HPDE6-E6E7 (cell line): ENCODE measurements around the gene USP46.

Experiments
- DNase-seq: peaks from one replicate; pipeline ENCODE4 v3.0.0; 2011; ENCODE audit warnings: missing footprints; ENCODE audit errors: extremely low spot score

The USP46 gene

DNA sequence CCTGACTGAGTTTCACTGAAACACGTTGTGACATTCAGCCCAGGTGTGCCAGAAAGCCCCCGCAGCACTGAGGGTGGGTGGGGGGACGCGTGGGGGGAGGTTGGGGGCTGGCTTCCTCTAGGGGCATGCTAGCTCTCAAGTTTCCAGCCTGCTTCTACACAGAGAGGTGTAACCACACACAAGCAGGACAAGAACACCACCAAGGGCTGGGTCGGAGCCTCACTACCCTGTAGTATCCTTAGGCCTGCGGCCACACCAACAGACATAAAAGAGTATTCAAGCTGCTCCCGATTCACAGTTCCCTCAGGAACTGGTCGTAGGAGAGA, 1.8 kb downstream of the USP46 start:
- DNase-seq: no peak

DNA sequence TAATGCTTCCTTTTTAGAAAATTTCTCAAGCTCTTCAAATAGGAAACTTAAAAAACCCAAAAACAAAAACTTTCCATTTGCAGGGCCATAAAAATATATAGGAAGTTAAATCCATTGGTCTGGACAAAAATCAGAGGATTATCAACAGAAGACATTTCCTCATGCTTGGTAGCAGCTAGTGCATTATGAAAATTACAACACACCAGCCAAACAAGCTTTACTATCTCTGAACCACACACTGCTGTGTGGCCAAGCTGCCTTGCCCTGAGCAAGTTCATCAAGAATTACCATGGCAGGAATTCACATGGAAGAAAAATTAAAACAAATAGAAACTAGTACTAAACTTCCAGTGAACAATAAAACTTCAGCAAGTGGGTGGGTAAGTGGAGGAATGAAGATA, 3.6 kb downstream of the USP46 start:
- no peak for DNase-seq

DNA sequence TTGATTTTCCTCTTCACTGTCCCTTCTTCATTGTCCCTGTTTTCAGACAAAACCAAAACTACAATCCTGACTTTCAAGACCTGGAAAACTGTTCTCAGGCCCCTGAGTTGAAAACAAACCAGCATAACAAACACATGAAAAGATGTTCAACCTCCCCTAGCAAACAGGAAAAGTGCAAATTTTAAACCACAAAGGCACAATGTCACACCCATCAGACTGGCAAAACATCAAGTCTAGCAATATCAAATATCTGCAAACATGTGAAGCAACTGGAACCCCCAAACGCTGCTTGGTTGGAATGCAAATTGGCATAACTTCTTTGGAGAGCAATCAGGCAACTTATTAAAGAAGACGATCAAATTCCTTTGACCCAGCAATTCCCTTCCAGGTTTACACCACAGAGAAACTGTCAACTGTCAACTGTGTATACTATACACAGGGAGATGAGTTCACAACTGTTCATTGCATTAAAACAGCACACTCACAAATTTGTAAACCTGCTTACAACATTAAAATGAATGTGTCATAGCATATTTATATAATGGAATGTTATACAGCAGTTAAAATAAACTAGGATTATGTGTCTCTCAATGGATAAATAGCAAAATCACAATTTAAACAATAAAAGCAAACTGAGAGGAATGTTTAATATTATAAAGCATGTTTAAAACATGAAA, 7.0 kb downstream of the USP46 start:
- DNase-seq: no peak

DNA sequence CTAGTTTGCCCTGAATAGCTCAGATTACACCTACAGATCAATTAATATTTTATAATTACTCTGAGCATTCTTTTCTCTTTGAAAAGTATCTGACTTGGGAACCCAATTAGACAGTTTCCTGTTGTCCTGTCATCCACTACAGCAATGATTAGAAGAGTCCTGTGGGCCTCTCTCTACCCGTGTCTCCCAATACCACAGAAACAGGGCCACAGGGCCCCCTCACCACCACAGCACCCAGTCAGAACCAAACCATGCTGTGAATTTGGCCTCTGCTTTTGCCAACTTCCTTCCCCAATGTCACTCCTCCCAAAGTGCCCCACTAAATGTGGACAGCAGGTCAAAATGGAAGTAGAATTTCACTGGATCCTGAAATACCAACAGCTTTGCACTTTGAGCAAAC, 10.3 kb downstream of the USP46 start:
- no peak for DNase-seq

DNA sequence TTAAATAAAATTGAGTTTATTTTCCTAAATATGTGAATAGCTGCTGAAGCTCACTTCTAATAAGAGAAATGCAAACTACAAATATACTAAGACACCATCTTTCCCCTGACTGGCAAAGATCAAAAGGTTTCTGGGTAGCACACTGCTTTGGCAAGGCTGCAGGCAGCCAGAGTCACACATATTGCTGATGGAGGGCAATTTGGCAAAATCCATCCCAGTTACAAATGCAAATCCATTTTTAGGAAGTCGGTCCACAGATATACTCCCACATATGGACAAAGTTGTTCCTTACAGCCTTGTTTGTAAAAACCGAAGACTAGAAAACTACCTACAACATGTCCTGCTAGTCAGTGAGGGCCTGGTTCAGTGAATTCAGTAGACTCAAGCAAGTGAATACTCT, 12.4 kb downstream of the USP46 start:
- DNase-seq: no peak

DNA sequence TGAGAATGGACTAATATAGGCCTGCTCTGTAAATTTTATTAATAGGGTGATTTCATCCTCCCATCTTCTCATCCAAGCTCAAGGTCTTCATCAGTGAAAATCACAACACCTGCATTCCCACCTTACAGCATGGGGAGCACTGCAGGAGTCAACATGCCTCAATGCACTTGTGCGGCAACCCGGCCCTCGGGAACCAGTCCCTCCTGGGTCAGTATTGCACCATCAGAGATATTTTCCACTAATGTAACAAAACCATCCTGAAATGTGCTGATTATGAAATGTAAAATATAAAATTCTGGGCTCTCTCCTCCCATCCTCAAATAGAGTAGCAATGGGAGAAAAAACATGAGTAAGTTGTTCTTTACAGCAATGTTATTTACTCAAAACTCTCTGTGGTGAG, 13.0 kb downstream of the USP46 start:
- DNase-seq: no peak

DNA sequence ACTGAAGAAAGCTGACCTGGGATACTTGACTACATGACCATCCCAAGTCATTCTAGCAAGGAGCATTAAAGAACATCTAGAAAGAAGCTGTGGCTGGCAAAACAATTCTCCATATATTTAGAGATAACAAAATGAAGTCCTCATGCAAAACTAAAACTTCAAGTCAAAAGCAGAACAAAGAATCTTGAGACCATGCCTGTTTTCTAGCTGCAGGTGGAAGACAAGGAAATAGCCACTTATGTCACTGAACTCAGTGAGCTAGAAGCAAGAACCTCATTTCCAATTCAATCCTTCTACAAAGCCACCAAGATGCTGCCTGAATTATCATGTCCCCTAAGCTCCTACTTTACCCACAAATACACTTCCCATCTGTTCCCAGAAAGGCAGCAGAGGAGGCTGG, 13.8 kb downstream of the USP46 start:
- no peak for DNase-seq

DNA sequence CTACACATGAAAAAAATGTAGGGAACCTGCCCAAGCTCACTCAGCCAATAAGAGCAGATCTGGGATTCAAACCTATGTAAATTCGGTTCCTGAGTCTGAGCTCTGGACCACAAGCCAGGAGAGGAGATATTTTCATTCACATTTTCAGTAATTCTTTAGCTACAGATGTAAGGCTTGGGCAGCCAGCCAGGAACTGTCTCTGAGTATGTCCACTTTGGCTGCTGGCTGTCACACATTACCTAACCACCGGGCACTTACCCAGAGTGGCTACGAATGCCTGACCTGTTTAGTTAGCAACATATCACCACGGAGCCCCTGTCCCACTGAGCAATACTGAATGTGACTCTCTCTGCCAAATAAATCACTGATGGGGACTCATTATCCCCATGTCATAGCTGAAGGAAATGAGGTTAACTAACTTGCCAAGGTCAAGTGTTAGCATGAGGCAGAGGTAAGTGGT, 15.3 kb downstream of the USP46 start:
- no peak for DNase-seq

DNA sequence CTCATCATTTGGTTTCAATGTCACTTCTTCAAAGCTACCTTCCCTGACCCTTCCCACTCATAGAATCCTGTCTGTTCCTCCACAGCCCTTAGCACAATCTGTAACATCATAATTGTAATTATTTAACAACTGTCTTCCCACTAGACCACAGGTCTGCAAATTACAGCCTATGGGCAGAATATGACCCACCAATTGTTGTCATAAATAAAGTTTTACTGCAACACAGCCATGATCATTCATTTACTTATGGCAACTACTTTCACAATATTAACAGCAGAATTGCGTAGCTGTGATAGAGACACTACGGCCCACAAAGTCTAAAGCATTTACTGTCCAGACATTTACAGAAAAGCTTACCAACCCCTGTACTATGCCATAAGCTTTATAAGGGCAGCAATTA, 15.9 kb downstream of the USP46 start:
- DNase-seq: no peak

DNA sequence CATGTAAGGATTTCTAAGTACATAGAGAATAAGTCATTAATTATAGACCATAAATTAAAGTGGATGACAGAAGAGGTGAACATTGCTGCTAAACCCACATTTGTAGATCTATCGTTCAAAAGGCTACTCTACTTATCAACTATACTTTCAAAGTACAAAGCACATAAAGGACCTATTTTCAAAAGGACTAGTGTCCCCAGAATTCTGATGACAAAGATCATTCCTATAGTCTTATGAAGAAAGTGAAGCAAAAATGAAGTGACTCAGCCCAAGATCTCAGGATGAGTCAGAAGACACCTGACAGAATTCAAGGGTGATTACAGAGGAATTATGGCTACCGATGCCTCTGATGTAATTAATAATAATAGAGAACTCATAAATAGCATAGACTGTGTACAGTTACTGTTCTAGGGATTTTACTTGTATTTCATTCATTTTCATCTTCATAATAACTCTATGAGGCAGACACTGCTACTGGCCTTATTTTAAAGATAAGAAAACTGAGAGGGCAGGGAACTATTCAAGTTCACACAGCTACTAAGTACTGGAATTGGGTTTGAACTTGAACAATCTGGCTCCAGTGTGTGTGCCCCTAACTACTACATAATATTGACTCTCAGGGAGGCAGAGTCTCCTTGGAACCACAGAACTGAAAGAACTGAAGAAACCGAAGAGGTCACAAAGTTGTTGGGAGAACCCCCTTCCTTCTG, 17.1 kb downstream of the USP46 start:
- DNase-seq: peak; percentile 55

DNA sequence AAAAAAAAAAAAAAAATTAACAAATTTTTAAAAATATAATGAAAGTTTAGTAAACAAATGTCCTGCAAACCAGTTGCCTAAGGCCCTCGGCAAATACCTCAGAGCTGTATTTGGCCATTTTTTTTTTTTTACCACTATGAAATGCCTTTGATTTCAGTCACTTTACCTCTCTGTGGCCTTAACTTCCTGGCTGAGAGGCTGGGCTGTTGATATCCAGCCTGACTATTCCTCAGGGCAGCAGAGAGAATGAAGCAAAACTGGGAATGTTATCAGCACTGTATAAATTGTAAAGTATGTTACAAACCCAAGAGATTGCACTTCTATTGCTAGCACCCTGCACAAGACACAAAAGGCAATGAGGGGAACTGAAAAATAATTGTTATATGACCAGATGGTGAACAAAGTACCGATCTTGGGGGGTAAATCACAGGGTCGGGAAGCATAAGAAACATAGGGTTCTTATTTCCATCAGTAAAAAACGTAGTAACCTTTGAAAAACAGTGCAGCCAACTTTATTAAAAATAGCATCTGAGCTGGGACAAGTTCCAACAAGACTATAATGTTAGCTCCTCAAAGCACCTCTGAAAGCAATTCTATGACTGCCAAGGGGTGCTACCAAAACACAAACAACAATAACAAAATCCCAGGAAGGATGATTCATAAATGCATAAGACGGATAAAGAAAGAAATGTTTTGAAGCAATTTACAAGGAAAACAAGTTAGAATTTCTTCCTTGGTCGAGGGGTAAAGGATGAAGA, 18.1 kb downstream of the USP46 start:
- DNase-seq: peak; percentile 27

DNA sequence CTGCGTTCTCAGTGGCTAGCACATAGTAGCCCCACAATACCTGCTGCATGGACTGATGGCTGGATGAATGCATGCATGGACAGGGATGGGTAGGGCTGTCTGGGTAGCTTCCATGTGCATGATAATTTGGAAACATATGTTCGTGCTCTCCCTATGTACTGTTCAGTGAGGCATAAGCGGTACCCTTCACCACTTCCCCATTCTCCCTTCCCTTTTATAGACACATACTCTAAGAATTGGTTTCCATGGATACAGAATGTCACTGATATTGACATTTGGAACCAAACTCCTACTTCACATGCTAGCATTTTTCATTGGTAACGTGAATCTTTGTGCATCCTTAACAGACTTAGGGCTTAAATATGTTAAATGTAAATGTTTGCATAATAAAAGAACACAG, 20.4 kb downstream of the USP46 start:
- no peak for DNase-seq

DNA sequence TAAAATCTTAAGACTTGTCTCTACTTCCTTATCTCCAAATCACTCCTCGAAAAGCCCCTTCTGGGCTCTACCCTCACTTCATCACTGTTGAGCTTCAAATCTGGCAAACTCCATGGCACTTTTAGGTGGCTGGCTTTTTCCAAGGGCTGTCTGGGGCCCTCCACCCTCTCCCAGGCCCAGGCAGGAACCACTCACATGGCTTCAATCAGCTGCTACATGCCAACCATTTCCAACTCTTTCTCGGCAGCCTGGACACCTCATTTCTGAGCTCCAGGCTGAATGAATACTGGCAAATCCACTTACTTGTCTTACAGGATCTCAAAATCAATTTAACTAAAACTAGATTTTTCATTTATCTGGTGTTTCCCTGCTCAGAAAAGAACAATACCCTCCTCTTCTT, 22.0 kb downstream of the USP46 start:
- DNase-seq: no peak

DNA sequence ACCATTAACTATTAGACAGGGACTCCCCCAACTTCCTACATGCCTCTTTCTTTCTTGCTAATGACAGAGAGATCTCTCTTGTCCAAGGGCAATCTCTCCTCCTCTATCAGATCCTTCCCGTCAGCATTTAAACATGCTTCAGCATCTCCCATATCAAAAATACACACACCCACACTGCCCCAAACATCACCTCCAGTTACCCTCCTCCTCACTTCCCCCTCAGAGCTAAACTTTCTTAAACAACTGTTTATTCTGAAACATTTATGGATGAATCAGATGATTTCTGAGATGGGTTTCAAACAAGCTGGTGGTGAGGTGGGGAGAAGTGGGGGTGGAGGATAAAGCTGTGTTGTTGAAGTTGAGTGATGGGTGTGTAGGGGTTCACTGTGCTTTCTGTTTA, 23.5 kb downstream of the USP46 start:
- DNase-seq: no peak

DNA sequence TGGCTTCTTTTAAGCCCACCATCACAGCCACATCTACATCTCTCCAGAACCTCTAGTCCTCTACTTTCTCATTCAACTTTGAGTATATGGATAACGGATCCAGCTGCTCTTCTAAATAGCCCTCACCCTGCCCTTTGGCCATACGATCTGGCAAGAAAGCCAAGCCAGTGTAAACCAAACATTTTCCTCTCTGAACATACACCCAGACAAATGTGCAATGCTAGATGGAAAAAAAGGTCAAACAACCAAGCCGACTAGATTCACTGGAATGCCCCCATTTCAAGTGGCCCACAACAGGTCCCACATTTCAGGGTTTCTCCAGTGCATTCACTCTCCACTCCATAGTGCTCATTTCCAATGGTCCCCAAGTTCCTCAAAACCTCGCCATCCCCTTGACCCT, 24.0 kb downstream of the USP46 start:
- DNase-seq: no peak

DNA sequence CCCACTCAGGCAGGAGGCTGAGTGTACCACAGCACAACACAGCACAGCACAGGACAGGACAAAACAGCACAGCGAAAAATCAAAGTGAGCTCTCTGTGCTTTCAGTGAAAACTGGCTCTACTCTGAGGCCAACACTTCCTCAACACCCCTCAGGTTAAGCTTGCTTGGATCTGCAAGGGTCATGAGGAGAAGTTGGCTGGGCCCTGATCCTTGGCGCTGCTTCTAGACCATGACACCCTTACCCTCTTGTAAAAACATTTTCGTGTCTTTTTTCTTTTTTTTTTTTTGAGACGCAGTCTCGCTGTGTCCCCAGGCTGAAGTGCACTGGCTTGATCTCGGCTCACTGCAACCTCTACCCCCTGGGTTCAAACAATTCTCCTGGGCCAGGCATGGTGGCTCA, 25.3 kb downstream of the USP46 start:
- DNase-seq: no peak

DNA sequence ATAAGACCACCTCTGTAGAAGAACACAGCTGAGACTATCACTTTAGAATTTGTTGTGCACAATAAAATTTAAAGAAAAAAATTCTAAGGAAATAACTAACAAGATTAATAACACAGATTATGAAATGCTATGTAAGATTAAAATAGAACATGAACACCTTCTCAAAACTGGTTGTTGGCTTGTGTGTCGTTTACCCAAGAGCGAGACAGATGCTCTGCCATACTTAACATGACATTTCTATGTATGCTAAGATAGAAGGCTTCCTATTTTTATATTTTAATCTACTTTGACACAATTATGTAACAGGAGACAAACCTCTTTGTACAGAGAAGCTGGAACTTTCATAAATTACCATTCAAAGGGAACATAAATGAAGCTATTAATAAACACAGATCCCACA, 30.1 kb downstream of the USP46 start:
- DNase-seq: no peak

DNA sequence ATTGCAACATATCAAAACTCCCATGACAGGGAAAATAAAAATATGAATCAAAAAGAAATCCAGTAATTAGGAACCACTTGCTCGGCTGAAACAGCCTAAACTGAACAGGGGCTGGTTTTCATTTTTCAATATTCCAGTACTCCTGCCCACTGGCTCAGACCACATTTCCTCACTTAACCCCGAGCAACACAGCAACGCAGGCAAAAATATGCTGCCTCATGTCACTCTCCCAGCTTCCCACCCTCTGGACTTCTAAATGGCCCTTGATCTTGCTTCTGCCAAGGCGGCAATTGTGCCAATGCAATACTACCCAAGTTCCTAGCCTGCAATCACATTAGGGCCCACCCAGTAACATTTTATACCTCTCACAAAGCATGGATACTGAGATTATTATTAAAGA, 30.6 kb downstream of the USP46 start:
- no peak for DNase-seq

DNA sequence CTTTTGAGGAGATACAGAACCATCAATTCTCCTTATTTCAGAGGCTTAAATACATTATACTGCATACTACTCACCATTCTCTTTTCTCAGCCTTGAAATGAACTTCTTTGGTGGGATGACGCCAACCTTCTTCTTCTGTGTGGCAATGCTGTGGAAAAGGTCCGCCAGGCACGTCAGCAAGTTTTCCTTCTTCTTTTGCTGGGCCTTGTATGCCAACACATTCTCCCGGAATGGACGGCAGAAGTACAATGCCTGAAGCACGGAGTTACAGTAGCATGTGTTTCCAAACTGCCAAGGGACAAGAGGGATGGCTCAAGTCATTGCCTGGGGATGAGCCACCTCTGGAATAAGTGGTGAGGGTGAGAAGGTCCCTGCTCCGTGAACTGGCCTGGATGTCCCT, 31.2 kb downstream of the USP46 start:
- DNase-seq: no peak

DNA sequence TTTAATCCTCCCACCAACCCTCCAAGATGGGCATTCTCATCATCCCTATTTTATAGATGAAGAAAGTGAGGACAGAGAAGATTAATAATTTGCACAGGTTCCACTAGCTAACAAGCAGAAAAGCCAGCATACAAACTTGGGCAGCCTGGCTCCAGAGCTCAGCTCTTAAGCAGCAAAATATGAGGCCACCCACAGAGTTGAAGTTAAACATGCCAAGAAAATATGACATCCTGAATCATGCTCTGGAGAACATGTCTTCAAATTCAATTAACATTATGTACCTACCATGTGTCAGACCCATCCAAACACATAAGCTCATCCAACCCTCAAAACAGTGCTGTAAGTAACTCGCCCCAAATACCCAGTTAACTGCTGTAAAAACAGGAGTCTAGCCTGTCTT, 33.9 kb downstream of the USP46 start:
- no peak for DNase-seq

DNA sequence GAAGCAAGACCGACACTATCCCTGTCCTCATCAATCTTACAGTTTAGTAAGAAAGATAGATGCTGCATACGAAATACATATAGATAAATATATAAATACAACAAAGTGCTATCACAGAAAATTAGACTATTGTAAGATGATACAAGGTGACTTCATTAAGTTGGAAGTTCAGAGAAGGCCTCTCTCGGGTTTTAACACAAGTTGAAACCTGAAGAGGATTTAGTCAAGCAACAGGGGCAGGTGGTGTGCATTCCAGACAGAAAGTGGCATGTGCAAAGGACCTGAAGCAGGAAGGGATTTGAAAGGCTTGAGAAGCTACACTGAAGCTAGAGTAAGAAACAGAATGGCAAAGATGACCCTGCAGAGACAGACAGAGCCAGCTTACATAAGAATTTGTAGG, 36.5 kb downstream of the USP46 start:
- no peak for DNase-seq

DNA sequence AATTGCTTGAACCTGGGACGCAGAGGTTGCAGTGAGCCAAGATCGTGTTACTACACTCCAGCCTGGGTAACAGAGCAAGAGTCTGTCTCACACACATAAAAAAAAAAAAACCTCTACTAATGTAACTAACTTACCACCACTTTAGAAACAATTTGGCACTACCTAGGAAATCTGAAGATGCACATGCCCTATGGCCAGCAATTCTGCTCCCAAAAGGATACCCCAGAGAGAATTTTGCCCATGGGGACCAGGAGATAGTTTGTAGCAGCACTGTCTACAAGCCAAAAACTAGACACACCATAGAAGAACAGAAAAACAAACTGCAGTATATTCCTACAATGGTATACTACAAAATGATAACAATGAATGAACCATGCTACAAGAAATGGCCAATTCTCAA, 37.5 kb downstream of the USP46 start:
- DNase-seq: no peak

DNA sequence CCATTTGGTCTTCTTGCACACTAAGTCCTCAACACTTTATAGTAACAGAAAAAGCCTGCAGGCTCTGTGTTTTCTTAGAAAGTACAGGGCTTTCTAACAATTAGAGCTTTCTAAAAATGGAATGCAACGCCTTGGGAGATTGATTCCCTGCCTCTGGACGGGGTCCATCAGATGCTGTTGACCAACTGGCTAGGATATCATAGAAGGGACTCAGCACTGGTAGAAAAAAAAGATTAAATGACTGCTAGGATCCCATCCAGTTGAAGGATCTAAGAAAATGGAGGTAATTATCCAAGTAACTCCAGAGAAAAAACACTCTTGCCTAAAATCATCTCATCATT, 39.5 kb downstream of the USP46 start:
- no peak for DNase-seq
